SK-N-SH (cell line): ENCODE data around the gene NAPA.

Experiments
- NFIC ChIP-seq: IDR thresholded peaks from 2 replicates; pipeline ENCODE4 v1.4.0; 2012; ENCODE audit warnings: borderline replicate concordance
- POLR2AphosphoS5 ChIP-seq: IDR thresholded peaks from 2 replicates; pipeline ENCODE4 v1.6.1; 2012; ENCODE audit warnings: low read depth, low read length
- TF ChIP-seq, protein P1 (sequence below): fragments of 200-600 bp; sonication (generic); IDR thresholded peaks from 2 replicates; pipeline ENCODE4 v1.6.1; 2017; ENCODE audit warnings: antibody characterized with exemption, mild to moderate bottlenecking, moderate library complexity

- TF ChIP-seq POLR2AphosphoS5: no peak
- TF ChIP-seq NFIC: no peak
- TF ChIP-seq, protein P1, sequence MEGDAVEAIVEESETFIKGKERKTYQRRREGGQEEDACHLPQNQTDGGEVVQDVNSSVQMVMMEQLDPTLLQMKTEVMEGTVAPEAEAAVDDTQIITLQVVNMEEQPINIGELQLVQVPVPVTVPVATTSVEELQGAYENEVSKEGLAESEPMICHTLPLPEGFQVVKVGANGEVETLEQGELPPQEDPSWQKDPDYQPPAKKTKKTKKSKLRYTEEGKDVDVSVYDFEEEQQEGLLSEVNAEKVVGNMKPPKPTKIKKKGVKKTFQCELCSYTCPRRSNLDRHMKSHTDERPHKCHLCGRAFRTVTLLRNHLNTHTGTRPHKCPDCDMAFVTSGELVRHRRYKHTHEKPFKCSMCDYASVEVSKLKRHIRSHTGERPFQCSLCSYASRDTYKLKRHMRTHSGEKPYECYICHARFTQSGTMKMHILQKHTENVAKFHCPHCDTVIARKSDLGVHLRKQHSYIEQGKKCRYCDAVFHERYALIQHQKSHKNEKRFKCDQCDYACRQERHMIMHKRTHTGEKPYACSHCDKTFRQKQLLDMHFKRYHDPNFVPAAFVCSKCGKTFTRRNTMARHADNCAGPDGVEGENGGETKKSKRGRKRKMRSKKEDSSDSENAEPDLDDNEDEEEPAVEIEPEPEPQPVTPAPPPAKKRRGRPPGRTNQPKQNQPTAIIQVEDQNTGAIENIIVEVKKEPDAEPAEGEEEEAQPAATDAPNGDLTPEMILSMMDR: no peak
These were observed 39.4 kb downstream of the NAPA start for GRCh38 chr19:47475465-47475864.
